Adipose tissue (tissue), 3 donors: Measurements from ENCODE around the gene ADPRHL1. TPM values are rescaled to one million over a fixed set of nuclear protein-coding genes. Genes with fewer than 3 reads are reported as not detected.
"Not testable (repeated sequence)": the region's sequence is repeated elsewhere in the genome, so short reads cannot be mapped to it uniquely, and the experiment has no call there.

Experiments used
- H3K27ac ChIP-seq: one replicate; pipeline ENCODE4 v1.5.1; 2013; ENCODE audit warnings: low read depth, low read length
- WGBS, 3 donors: extraction: QIAGEN DNeasy Blood & Tissue Kit; methylation state at CpG; one replicate each; pipeline ENCODE4 v1.1.7; 2013; 5-methylcytosine and 5-hydroxymethylcytosine counted together
- polyA plus RNA-seq, 3 donors: library from polyadenylated mRNA; stranded (reverse); fragments of 200-250 nt; gene quantifications; one replicate each; pipeline ENCODE4 v1.2.3, GENCODE V29; 2013
- donor health status: healthy with polysubstance abuse.
- donor health status: Bipolar disorder and iron deficiency.
- donor health status: healthy.

Gene ADPRHL1
- polyA plus RNA-seq, 3 donors, result 0.90 to 3.8 (median 2.4) TPM

- WGBS, 3 donors, result 73 to 79% (median 73%) methylated on average over 24 to 25 of the region's 25 CpGs
- no peak overlapping the region for H3K27ac ChIP-seq
Observed at GRCh38 chr13:113400621-113401451, 52.5 kb downstream of the ADPRHL1 start.

- no peak overlapping the region for H3K27ac ChIP-seq
- WGBS, 3 donors, result 85 to 92% (median 86%) methylated on average over 19 of the region's 19 CpGs
Observed at GRCh38 chr13:113399755-113400149, 53.5 kb downstream of the ADPRHL1 start.

- 80 to 89% (median 84%) methylated on average over 19 of the region's 19 CpGs for WGBS, 3 donors
- no peak overlapping the region for H3K27ac ChIP-seq
Observed at GRCh38 chr13:113398963-113399754, 54.1 kb downstream of the ADPRHL1 start.

GRCh38 chr13:113397608-113398425, 55.5 kb downstream of the ADPRHL1 start:
- WGBS, 3 donors, result 57 to 67% (median 66%) methylated on average over 19 to 20 of the region's 20 CpGs

GRCh38 chr13:113394339-113394640, 59.0 kb downstream of the ADPRHL1 start:
- 45 to 54% (median 49%) methylated on average over 13 of the region's 13 CpGs for WGBS, 3 donors
- H3K27ac ChIP-seq, result no peak overlapping the region

More at GRCh38 chr13:113397608-113398425, 55.5 kb downstream of the ADPRHL1 start:
- no peak overlapping the region for H3K27ac ChIP-seq

- WGBS, 3 donors, result 2 to 5% (median 3%) methylated on average over 43 to 63 of the region's 63 CpGs
Observed at GRCh38 chr13:113393563-113394338, 59.5 kb downstream of the ADPRHL1 start.

GRCh38 chr13:113393226-113393562, 60.1 kb downstream of the ADPRHL1 start:
- 81 to 85% (median 81%) methylated on average over 13 of the region's 13 CpGs for whole genome bisulfite sequencing, 3 donors
- H3K27ac ChIP-seq, result no peak overlapping the region

More at GRCh38 chr13:113393563-113394338, 59.5 kb downstream of the ADPRHL1 start:
- no peak overlapping the region for H3K27ac ChIP-seq

GRCh38 chr13:113390874-113391497, 62.3 kb downstream of the ADPRHL1 start:
- 55 to 64% (median 58%) methylated on average over 10 of the region's 10 CpGs for WGBS, 3 donors
- no peak overlapping the region for H3K27ac ChIP-seq

GRCh38 chr13:113389586-113389985, 63.7 kb downstream of the ADPRHL1 start:
- 96 to 97% (median 97%) methylated on average over 8 of the region's 8 CpGs for WGBS, 3 donors
- not testable (repeated sequence) for H3K27ac ChIP-seq

- 54 to 92% (median 85%) methylated on average over 1 of the region's 1 CpG for WGBS, 3 donors
- no peak overlapping the region for H3K27ac ChIP-seq
Observed at GRCh38 chr13:113387396-113387795, 65.9 kb downstream of the ADPRHL1 start.

GRCh38 chr13:113383089-113383488, 70.2 kb downstream of the ADPRHL1 start:
- no peak overlapping the region for H3K27ac ChIP-seq
- WGBS, 3 donors, result 92 to 94% (median 92%) methylated on average over 9 of the region's 9 CpGs

GRCh38 chr13:113382542-113382941, 70.7 kb downstream of the ADPRHL1 start:
- not testable (repeated sequence) for H3K27ac ChIP-seq
- 95% methylated on average over 2 of the region's 2 CpGs; no CpG with 5 or more reads in 2 of the 3 donors for WGBS, 3 donors

- WGBS, 3 donors, result 80 to 90% (median 87%) methylated on average over 10 of the region's 10 CpGs
Observed at GRCh38 chr13:113378825-113379224, 74.5 kb downstream of the ADPRHL1 start.

GRCh38 chr13:113374511-113375175, 78.6 kb downstream of the ADPRHL1 start:
- H3K27ac ChIP-seq, result no peak overlapping the region
- WGBS, 3 donors, result 73 to 79% (median 78%) methylated on average over 8 of the region's 8 CpGs

More at GRCh38 chr13:113378825-113379224, 74.5 kb downstream of the ADPRHL1 start:
- no peak overlapping the region for H3K27ac ChIP-seq

- 77 to 83% (median 82%) methylated on average over 20 of the region's 20 CpGs for WGBS, 3 donors
- no peak overlapping the region for H3K27ac ChIP-seq
Observed at GRCh38 chr13:113373811-113374485, 79.3 kb downstream of the ADPRHL1 start.

GRCh38 chr13:113371701-113372100, 81.6 kb downstream of the ADPRHL1 start:
- WGBS, 3 donors, result 85 to 98% (median 95%) methylated on average over 3 of the region's 3 CpGs
- not testable (repeated sequence) for H3K27ac ChIP-seq

- H3K27ac ChIP-seq, result no peak overlapping the region
- WGBS, 3 donors, result 81 to 82% (median 81%) methylated on average over 13 of the region's 13 CpGs
Observed at GRCh38 chr13:113371061-113371460, 82.2 kb downstream of the ADPRHL1 start.
